SK-N-SH treated with all-trans-retinoic acid at 6 μM for 48 hours (cell line): ENCODE measurements around the gene PIGS.

Source experiments
- ATAC-seq: fragments of 200-7000 bp; cut with Tn5 transposase; 3 replicates; pipeline ENCODE4 v1.9.1; 2020; ENCODE audit warnings: mild to moderate bottlenecking, moderate library complexity
- ARNTL ChIP-seq: fragments of 450-650 bp; formaldehyde crosslinking; IDR thresholded peaks from 2 replicates; pipeline ENCODE4 v1.5.0; 2020; ENCODE audit warnings: low read depth, mild to moderate bottlenecking, moderate library complexity, borderline replicate concordance
- BACH2 ChIP-seq: fragments of 250-450 bp; sonication (Bioruptor Pico); IDR thresholded peaks from 2 replicates; pipeline ENCODE4 v1.9.0; 2021; ENCODE audit warnings: mild to moderate bottlenecking, borderline replicate concordance
- CSDC2 ChIP-seq: fragments of 250-450 bp; sonication (Bioruptor Pico); IDR thresholded peaks from 2 replicates; pipeline ENCODE4 v1.5.0; 2020; ENCODE audit warnings: mild to moderate bottlenecking, moderate library complexity
- ESRRG ChIP-seq: fragments of 250-450 bp; sonication (Bioruptor Pico); IDR thresholded peaks from 2 replicates; pipeline ENCODE4 v1.6.1; 2021; ENCODE audit warnings: mild to moderate bottlenecking
- GLIS3 ChIP-seq: fragments of 250-450 bp; sonication (Bioruptor Pico); IDR thresholded peaks from 2 replicates; pipeline ENCODE4 v1.5.0; 2020; ENCODE audit warnings: mild to moderate bottlenecking, moderate library complexity
- ISL1 ChIP-seq: fragments of 250-450 bp; sonication (Bioruptor Pico); IDR thresholded peaks from 2 replicates; pipeline ENCODE4 v2.1.2; 2022; ENCODE audit warnings: mild to moderate bottlenecking, moderate library complexity
- PPARA ChIP-seq: fragments of 250-450 bp; sonication (Bioruptor Pico); IDR thresholded peaks from 2 replicates; pipeline ENCODE4 v1.5.0; 2020; ENCODE audit warnings: mild to moderate bottlenecking, borderline replicate concordance
- RARB ChIP-seq: fragments of 250-450 bp; sonication (Bioruptor Pico); IDR thresholded peaks from 2 replicates; pipeline ENCODE4 v1.8.0; 2021; ENCODE audit warnings: mild to moderate bottlenecking, moderate library complexity
- SNAI2 ChIP-seq: fragments of 250-450 bp; sonication (Bioruptor Pico); IDR thresholded peaks from 2 replicates; pipeline ENCODE4 v1.5.0; 2020; ENCODE audit warnings: mild to moderate bottlenecking, moderate library complexity
- TCF4 ChIP-seq: fragments of 250-450 bp; sonication (Bioruptor Pico); IDR thresholded peaks from 2 replicates; pipeline ENCODE4 v1.8.0; 2021; ENCODE audit warnings: mild to moderate bottlenecking, moderate library complexity, borderline replicate concordance
- TOX ChIP-seq: fragments of 250-450 bp; sonication (Bioruptor Pico); IDR thresholded peaks from 2 replicates; pipeline ENCODE4 v1.8.0; 2021; ENCODE audit warnings: mild to moderate bottlenecking, moderate library complexity, borderline replicate concordance
- ZC3H10 ChIP-seq: fragments of 250-450 bp; sonication (Bioruptor Pico); IDR thresholded peaks from 2 replicates; pipeline ENCODE4 v1.5.1; 2021; ENCODE audit warnings: mild to moderate bottlenecking, moderate library complexity
- ZFP3 ChIP-seq: fragments of 250-450 bp; sonication (Bioruptor Pico); IDR thresholded peaks from 2 replicates; pipeline ENCODE4 v1.5.0; 2020; ENCODE audit warnings: mild to moderate bottlenecking, moderate library complexity
- ZFP30 ChIP-seq: fragments of 450-650 bp; formaldehyde crosslinking; IDR thresholded peaks from 2 replicates; pipeline ENCODE4 v1.5.0; 2022; ENCODE audit warnings: mild to moderate bottlenecking, moderate library complexity
- ZNF565 ChIP-seq: fragments of 450-650 bp; formaldehyde crosslinking; conservative IDR thresholded peaks from 2 replicates; pipeline ENCODE4 v1.5.0; 2020; ENCODE audit warnings: low read depth, mild to moderate bottlenecking, moderate library complexity
- ZNF70 ChIP-seq: fragments of 450-650 bp; formaldehyde crosslinking; IDR thresholded peaks from 2 replicates; pipeline ENCODE4 v1.5.0; 2020; ENCODE audit warnings: mild to moderate bottlenecking, moderate library complexity
- ZNF8 ChIP-seq: fragments of 450-650 bp; formaldehyde crosslinking; IDR thresholded peaks from 2 replicates; pipeline ENCODE4 v1.5.0; 2020; ENCODE audit warnings: mild to moderate bottlenecking, moderate library complexity
- TF ChIP-seq, protein P1 (sequence below): fragments of 250-450 bp; sonication (Bioruptor Pico); IDR thresholded peaks from 2 replicates; pipeline ENCODE4 v1.5.1; 2021; ENCODE audit warnings: mild to moderate bottlenecking, moderate library complexity
- TF ChIP-seq, protein P2 (sequence below): fragments of 250-450 bp; sonication (Bioruptor Pico); IDR thresholded peaks from 2 replicates; pipeline ENCODE4 v1.5.1; 2020; ENCODE audit warnings: low read depth, mild to moderate bottlenecking, moderate library complexity
- TF ChIP-seq, protein P3 (sequence below): fragments of 250-450 bp; sonication (Bioruptor Pico); IDR thresholded peaks from 2 replicates; pipeline ENCODE4 v1.8.0; 2021; ENCODE audit warnings: low read depth, mild to moderate bottlenecking, moderate library complexity, borderline replicate concordance
- TF ChIP-seq, protein P4 (sequence below): fragments of 250-450 bp; sonication (Bioruptor Pico); IDR thresholded peaks from 2 replicates; pipeline ENCODE4 v1.8.0; 2020; ENCODE audit warnings: mild to moderate bottlenecking, moderate library complexity, borderline replicate concordance

PIGS gene

DNA sequence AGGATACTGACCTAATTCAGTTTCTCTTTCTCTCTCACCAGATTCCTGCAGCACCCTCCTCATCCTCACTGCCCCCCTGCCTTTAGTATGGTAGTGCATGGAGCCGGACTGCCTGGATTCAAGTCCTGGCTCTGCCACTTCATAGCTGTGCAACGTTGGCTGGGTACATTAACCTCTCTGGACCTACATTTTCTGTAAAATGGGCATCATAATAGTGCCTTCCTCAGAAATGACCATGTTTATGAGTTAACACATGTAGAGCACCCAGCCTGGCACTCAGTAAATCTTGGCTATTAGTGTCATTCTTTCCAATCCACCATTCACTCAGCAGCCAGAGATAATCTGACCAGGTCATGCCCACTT, 26.2 kb downstream of the PIGS start:
- ATAC-seq = no peak
- no peak for TF ChIP-seq ZC3H10 (CRISPR knock-in tag)
- TF ChIP-seq TOX = no peak
- no peak for TF ChIP-seq GLIS3 (CRISPR knock-in tag)
- no peak for TF ChIP-seq ESRRG (CRISPR knock-in tag)
- no peak for TF ChIP-seq RARB
- no peak for TF ChIP-seq CSDC2 (CRISPR knock-in tag)
- no peak for TF ChIP-seq ZNF565 (CRISPR knock-in tag)
- no peak for TF ChIP-seq TCF4 (CRISPR knock-in tag)
- no peak for TF ChIP-seq BACH2 (CRISPR knock-in tag)
- TF ChIP-seq ZFP30 (CRISPR knock-in tag) = no peak

DNA sequence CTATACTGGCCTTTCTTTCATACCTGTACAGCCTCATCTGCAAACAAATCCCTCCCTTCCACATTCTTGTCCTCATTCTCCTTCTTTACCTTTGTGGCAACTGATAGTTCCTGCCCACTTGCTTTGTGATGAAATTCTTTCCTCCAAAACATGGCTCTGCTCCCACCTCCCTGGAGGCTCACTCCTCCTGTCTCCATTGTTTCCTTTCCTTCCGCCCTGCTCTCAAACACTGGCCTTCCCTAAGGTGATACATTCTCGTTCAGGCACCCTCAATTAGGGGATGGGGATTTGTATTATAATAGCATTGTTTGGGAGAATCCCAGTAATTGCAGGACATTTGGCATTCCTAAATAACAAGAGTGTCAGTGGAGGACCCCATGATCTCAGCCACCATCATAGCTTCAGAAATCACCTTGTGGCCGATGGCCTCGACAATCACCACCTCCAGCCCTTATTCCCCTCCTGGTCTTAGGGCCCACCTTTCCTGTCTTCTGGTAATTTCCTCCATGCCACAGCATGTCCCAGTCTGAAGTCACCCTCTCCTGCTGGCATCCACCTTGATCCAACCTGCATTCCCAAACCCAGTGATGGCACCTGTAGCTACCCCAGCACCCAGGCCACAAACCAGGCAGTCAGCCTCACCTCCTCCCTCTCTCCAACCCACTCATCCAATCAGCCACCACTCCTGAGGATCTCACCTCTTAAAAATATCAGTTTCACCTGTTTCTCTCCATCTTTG, 26.8 kb downstream of the PIGS start:
- ATAC-seq = no peak
- TF ChIP-seq, protein P1, sequence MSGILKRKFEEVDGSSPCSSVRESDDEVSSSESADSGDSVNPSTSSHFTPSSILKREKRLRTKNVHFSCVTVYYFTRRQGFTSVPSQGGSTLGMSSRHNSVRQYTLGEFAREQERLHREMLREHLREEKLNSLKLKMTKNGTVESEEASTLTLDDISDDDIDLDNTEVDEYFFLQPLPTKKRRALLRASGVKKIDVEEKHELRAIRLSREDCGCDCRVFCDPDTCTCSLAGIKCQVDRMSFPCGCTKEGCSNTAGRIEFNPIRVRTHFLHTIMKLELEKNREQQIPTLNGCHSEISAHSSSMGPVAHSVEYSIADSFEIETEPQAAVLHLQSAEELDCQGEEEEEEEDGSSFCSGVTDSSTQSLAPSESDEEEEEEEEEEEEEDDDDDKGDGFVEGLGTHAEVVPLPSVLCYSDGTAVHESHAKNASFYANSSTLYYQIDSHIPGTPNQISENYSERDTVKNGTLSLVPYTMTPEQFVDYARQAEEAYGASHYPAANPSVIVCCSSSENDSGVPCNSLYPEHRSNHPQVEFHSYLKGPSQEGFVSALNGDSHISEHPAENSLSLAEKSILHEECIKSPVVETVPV (CRISPR knock-in tag) = no peak
- no peak for TF ChIP-seq SNAI2 (CRISPR knock-in tag)
- no peak for TF ChIP-seq PPARA (CRISPR knock-in tag)

DNA sequence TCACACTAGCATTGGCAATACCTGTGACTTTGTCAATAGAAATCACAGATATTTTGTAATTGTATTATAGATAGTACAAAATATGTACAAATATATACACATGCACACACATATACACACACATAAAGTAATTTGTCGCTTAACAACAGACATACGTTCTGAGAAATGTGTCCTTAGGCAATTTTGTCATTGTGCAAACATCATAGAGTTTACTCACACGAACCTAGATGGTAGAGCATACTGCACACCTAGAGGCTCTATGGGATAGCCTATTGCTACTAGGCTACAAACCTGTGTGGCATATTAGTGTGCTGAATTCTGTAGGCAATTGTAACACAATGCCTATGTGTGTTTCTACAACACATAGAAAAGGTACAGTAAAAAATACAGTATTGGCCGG, 29.9 kb downstream of the PIGS start:
- no peak for ATAC-seq
- TF ChIP-seq ZNF565 (CRISPR knock-in tag) (no peak), ISL1 (CRISPR knock-in tag) (no peak), ZNF70 (CRISPR knock-in tag) (no peak), BACH2 (CRISPR knock-in tag) (no peak), ZNF8 (CRISPR knock-in tag) (no peak)
- TF ChIP-seq, protein P2, sequence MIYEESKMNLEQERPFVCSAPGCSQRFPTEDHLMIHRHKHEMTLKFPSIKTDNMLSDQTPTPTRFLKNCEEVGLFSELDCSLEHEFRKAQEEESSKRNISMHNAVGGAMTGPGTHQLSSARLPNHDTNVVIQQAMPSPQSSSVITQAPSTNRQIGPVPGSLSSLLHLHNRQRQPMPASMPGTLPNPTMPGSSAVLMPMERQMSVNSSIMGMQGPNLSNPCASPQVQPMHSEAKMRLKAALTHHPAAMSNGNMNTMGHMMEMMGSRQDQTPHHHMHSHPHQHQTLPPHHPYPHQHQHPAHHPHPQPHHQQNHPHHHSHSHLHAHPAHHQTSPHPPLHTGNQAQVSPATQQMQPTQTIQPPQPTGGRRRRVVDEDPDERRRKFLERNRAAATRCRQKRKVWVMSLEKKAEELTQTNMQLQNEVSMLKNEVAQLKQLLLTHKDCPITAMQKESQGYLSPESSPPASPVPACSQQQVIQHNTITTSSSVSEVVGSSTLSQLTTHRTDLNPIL (CRISPR knock-in tag) = no peak

DNA sequence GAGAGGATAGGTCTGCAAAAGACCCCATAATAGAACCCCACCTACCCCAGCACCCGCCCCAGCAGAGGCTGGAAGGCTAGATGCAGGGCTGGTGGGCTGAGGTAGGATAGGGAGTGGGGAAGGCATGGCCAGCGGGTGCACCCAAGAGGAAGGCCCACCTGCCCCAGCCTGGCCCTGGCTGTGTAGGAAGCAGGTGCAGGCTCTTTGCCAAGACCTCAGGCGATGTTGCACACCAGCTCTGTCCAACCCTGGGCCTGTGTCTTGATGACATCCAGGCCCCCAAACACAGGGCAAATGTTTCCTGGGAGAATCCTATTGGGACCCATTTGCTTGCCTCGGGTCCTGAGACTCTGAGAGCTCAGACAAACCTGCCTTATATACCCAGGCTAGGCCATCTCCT, 31.1 kb downstream of the PIGS start:
- no peak for ATAC-seq

More for the DNA sequence above, 31.1 kb downstream of the PIGS start:
- TF ChIP-seq, protein P3, sequence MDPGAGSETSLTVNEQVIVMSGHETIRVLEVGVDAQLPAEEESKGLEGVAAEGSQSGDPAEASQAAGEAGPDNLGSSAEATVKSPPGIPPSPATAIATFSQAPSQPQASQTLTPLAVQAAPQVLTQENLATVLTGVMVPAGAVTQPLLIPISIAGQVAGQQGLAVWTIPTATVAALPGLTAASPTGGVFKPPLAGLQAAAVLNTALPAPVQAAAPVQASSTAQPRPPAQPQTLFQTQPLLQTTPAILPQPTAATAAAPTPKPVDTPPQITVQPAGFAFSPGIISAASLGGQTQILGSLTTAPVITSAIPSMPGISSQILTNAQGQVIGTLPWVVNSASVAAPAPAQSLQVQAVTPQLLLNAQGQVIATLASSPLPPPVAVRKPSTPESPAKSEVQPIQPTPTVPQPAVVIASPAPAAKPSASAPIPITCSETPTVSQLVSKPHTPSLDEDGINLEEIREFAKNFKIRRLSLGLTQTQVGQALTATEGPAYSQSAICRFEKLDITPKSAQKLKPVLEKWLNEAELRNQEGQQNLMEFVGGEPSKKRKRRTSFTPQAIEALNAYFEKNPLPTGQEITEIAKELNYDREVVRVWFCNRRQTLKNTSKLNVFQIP (CRISPR knock-in tag) = no peak
- TF ChIP-seq, protein P4, sequence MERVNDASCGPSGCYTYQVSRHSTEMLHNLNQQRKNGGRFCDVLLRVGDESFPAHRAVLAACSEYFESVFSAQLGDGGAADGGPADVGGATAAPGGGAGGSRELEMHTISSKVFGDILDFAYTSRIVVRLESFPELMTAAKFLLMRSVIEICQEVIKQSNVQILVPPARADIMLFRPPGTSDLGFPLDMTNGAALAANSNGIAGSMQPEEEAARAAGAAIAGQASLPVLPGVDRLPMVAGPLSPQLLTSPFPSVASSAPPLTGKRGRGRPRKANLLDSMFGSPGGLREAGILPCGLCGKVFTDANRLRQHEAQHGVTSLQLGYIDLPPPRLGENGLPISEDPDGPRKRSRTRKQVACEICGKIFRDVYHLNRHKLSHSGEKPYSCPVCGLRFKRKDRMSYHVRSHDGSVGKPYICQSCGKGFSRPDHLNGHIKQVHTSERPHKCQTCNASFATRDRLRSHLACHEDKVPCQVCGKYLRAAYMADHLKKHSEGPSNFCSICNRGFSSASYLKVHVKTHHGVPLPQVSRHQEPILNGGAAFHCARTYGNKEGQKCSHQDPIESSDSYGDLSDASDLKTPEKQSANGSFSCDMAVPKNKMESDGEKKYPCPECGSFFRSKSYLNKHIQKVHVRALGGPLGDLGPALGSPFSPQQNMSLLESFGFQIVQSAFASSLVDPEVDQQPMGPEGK = no peak
- TF ChIP-seq SNAI2 (CRISPR knock-in tag) = no peak
- no peak for TF ChIP-seq GLIS3 (CRISPR knock-in tag)
- TF ChIP-seq ARNTL (CRISPR knock-in tag) = no peak
- TF ChIP-seq, protein P2 (CRISPR knock-in tag) = no peak
- TF ChIP-seq, protein P1 (CRISPR knock-in tag) = no peak
- TF ChIP-seq BACH2 (CRISPR knock-in tag) = no peak
- no peak for TF ChIP-seq ISL1 (CRISPR knock-in tag)
- no peak for TF ChIP-seq ZNF8 (CRISPR knock-in tag)
- TF ChIP-seq TOX = no peak
- TF ChIP-seq ZFP3 = no peak
- TF ChIP-seq ZNF565 (CRISPR knock-in tag) = no peak
